HG03354 (cell line): ENCODE results near the gene C10orf62.
A peak's percentile ranks its signal among the peaks of the same experiment; 100 is the strongest.
"Not testable (repeated sequence)": the region's sequence is repeated elsewhere in the genome, so short reads cannot be mapped to it uniquely, and the experiment has no call there.

ENCODE experiments used
- ATAC-seq: cut with Tn5 transposase; IDR thresholded peaks from one replicate; pipeline ENCODE4 v1.9.1; 2021; ENCODE audit warnings: mild to moderate bottlenecking; ENCODE audit not compliant: unreplicated experiment, poor library complexity, severe bottlenecking

Gene C10orf62

DNA sequence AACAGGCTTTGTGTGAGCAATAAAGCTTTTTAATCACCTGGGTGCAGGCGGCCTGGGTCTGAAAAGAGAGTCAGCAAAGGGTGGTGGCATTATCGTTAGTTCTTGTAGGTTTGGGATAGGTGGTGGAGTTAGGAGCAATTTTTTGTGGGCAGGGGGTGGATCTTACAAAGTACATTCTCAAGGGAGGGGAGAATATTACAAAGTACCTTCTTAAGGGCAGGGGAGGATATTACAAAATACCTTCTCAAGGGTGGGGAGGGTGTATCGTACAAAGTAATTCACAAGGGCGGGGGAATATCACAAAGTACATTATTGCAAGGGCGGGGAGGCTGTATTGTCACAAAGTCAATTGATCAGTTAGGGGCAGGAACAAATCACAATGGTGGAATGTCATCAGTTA lies 27.2 kb upstream of the C10orf62 start:
- ATAC-seq, result not testable (repeated sequence)

DNA sequence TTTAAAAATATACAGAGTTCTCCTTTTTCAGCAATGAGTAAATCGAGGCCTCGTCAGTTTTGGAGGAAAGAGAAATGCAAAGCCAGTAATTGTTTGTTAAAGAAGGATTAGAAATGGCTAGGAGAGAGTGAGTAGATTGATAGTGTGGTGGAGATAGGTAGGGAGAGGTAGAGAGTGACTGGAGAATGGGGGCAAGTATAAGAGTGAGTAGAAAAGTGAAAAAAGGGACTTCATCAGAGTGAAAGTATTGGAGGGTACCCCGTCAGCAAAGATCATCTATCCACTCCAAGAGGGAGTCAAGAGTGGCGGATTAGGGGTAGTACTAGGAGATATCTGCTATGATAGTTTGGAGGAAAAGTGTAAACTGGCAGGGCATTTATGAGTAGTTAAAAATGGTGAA lies 26.2 kb upstream of the C10orf62 start:
- ATAC-seq, result no peak

DNA sequence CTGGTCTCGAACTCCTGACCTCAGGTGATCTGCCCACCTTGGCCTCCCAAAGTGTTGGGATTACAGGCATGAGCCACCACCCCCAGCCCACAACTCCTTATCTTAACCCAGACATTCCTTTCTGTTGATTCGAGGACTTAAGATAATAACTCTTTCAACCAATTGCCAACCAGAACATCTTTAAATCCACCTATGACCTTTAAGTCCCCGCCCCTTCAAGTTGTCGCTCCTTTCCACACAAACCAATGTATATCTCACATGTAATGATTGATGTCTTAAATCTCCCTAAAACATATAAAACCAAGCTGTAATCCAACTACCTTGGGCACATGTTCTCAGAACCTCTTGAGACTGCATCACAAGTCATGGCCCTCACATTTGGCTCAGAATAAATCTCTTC lies 24.7 kb upstream of the C10orf62 start:
- ATAC-seq, result no peak

GRCh38 chr10:97566336-97566996 lies 23.1 kb upstream of the C10orf62 start:
- ATAC-seq, result no peak

DNA sequence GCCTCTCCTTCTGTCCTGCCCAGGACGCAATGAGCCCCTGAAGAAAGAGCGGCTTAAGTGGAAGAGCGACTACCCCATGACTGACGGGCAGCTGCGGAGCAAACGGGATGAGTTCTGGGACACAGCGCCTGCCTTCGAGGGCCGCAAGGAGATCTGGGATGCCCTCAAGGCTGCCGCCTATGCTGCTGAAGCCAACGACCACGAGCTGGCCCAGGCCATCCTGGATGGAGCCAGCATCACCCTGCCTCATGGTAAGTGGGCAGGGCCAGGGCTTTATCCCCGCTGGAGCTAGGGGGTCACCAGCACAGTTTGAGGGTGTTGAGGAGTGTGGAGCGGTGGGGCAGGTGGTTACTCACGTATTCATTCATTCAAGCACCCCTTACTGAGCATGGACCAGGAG lies 21.6 kb upstream of the C10orf62 start:
- ATAC-seq, result no peak

DNA sequence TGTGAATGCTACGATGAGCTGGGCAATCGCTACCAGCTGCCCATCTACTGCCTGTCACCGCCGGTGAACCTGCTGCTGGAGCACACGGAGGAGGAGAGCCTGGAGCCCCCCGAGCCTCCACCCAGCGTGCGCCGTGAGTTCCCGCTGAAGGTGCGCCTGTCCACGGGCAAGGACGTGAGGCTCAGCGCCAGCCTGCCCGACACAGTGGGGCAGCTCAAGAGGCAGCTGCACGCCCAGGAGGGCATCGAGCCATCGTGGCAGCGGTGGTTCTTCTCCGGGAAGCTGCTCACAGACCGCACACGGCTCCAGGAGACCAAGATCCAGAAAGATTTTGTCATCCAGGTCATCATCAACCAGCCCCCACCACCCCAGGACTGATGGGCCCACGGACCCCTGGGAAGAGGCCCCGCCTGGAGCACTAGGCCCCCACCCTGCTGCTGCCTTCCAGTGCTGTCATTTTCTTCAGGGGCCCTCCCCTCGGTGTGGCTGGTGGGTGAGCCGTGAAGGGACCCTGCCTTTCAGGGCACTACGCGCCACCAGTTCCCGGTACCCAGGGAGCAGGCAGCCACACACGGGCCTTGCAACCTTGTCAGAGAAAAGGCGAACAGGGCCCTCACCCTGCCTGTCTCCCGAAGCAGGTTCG lies 19.3 kb upstream of the C10orf62 start:
- ATAC-seq, result no peak

DNA sequence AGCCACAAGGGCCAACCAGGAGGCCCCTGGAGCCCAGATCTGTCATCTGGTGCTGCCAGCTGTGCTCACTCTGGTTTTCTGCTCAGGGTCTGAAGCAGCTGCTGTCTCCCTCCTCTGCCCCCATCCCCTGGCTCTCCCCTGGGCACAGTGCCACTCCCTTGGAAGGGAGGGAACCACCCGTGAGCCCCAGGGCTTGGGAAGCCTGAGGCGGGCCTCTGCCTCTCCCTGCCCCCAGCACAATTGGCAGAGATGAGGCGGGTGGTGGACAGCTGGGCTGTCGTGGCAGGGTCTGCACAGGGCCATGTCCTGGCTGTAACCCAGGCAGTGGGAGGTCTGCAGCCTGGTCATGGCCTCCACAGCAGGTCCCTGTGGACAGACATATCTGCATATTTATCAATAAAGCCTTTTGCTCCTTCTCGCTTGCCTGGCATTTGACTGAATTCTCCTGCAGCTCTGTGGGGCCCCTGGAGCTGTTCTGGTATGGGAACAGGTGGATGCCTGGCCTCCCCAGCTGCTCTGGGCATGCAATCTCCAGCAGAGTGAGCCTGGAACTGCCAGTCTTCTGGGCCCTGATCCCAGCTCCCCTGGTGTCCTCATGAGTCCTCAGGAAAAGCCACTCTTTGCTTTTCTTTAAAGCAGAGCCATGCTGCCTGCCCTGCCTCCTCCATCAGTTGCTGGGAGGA lies 18.6 kb upstream of the C10orf62 start:
- no peak for ATAC-seq

GRCh38 chr10:97571622-97572021 lies 17.9 kb upstream of the C10orf62 start:
- no peak for ATAC-seq

DNA sequence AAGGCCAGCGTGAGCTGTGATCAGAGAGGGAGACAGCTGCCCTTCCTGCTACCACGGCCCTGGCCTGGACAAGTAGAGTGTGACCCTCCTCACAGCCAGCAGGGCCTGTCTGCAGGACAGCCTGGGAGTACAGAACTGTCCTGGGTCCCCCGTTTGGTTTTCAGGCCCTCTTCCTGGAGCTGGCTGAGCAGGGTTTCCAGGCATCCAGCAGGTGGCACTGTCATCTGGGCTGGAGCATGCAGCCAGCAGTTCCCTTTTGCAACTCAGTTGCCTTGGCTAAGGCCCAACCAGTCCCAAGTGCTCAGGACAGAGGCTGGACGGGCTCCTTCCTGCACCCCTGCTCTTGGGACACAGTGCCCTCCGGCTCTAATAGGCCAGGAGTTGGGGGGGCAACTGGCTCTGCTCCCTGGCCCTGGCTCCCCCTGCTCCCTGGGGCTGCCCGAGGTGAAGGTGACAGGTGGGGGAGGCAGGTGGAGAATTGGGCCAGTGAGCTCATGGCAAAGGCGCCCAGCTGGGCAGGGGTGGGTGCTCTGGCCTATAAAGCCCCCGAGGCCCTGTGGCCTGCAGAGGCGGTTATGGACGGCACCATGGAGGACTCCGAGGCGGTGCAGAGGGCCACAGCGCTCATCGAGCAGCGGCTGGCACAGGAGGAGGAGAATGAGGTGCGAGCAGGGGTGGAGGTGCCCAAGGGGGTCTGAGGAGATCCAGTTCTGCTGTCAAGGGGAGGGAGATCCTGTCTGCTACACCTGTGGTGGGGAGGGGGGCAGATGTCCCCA lies 17.1 kb upstream of the C10orf62 start, which contains the start of gene ANKRD2:
Gene ANKRD2 (plus strand): TSS at position 566 of the 776 bp plus-strand sequence. CDS start 10 bp downstream, at position 576.
- peak; percentile 57 for ATAC-seq

DNA sequence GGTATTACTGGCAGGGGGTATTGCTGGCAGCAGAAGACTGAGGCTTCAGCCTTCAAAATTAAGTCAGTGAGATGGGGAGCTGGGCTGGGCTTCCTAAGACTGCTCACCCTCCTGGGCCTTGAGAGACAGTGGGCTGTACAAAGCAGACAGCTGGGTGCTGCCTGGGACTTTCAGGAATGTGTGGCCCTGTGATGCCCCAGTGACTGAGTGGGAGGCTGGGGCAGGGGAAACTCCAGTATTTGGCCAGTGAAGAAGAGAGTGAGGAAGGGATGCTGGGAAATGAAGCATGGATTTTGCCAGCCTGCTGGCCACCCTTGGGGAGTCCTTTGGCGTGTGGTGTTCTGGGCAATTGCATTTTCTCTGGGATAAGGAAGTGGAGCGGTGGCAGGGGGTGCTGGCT lies 16.5 kb upstream of the C10orf62 start:
- no peak for ATAC-seq

DNA sequence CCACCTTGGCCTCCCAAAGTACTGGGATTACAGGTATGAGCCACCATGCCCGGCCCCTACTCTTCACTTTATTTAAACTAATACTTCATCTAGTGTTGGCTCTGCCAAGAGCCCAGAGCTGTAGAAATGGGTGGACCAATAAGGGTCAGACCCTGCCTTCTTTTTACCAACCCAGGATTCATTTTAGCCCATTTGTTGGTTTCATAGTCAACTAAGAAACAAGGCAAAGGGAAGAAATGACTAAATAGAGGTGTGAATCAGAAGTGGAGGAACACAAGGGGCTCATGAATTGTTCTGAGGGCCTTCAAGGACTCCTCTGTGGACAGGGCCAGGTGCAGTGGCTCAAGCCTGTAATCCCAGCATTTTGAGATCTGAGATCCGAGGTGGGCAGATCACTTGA lies 15.8 kb upstream of the C10orf62 start:
- no peak for ATAC-seq

DNA sequence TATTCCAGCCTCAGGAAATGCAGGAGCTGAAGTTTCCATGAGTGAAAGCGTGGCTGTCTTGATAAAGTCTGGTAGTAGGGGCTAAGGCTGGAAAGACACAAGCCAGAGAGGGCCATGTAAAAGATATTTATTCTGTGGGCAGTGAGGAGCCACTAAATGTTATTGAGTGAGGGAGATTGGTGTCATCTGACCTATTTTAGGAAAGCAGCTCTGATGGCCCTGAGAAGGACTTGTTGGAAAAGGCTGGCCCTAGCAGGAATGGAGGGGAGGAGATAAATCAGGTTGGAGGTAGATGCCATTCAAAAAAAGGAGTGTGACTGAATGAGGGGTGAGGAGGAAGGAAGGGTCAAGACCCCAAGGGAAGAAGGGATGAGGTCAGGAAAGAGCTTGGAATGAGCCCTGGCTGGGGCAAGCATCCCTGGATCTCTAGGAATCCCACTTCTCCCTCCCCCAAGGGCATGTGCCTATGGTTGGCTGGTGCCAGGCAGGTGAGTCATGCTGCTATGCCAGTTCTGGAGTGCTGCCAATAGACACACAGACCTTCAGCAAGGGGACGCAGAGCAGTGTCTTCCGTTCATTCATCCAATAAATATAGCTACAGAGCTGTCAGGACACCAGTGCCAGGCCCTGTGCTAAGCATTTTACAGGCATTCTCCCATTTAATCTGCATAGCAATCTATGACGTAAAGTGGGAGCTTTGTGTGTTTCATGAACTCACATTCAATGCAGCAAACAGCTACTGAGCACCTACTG lies 15.0 kb upstream of the C10orf62 start:
- no peak for ATAC-seq

GRCh38 chr10:97575127-97575668 lies 14.3 kb upstream of the C10orf62 start:
- no peak for ATAC-seq

GRCh38 chr10:97576487-97576886 lies 13.0 kb upstream of the C10orf62 start:
- ATAC-seq, result not testable (repeated sequence)

DNA sequence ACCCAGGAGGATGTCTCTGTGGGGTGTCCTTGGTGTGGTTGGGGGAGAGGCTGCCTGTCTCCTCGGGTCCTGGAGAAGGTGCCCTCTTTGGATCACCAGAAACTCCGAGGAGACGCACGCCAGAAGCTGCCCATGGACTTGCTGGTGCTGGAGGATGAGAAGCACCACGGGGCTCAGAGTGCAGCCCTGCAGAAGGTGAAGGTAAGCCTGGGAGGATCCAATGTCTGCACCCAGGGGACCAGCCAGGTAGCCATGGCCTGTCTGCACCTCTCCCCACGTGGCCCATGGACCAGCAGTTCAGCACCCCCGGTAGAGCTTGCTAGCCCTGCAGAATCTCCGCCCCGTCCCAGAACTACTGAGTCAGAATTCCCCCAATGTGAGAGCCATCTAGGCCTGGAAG lies 11.8 kb upstream of the C10orf62 start:
- no peak for ATAC-seq

DNA sequence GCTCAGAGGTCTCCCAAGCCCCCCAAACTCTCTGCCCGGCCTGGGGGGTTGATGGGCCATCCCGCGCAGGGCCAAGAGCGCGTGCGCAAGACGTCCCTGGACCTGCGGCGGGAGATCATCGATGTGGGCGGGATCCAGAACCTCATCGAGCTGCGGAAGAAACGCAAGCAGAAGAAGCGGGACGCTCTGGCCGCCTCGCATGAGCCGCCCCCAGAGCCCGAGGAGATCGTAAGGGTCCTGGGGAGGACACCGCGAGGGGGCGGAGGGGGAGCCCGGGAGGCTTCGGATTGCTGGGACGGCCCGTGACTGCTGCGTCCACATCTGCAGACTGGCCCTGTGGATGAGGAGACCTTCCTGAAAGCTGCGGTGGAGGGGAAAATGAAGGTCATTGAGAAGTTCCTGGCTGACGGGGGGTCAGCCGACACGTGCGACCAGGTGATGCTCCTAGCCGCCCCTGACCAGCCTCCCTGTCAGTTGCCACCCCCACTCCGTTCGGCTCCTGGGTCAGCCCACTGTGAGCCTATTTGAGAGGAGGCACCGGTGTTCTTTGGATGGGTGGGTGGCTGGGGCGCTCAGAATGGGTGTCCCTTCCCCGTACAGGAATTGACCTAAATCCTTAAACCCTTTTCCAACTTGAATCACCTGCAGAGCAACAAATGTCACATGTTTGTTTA lies 11.2 kb upstream of the C10orf62 start:
- no peak for ATAC-seq

DNA sequence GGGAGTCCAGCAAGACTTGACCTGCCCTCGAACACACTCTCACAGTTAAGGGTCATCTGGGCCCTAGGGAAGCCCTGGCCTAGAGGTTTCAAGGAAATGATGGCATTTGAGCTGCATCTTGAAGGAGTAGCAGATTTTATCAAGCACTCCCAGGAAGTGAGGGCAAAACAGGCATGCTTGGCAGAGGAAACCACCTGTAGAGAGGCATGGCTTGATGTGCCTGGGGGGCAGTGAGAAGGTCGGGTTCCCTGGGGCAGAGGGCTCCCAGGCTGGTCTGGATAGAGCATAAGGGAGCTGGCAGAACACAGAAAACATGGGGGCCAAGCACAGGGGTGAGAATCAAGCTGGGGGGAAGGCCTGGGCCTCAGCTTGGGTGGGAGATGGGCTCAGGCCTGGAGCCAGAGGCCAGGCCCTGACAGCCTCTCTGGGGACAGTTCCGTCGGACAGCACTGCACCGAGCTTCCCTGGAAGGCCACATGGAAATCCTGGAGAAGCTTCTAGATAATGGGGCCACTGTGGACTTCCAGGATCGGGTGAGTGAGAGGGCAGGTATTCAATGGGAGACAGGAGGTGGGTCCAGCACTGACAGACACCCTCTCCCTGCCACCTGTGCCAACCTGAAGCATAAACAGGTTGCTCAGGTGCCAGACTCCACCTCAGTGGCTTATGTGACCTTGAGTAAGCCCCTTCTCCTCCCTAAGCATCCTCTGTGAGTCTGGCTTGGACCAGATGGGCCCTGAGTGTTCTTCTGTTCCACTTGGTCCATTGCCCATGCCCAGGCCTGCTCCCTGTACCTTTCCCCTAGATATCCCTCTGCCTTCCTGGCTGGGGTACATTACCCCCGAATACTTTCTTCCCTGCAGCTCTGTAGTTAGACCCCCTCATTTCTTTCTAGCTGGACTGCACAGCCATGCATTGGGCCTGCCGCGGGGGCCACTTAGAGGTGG lies 8.8 kb upstream of the C10orf62 start:
- ATAC-seq, result no peak

GRCh38 chr10:97582169-97582568 lies 7.4 kb upstream of the C10orf62 start:
- ATAC-seq, result no peak
